HepG2 (cell line): ENCODE data around the gene PDZK1. TPM values are rescaled to one million over a fixed set of nuclear protein-coding genes. Genes with fewer than 3 reads are reported as not detected.

Source experiments
- BCLAF1 ChIP-seq: fragments of 450-650 bp; IDR thresholded peaks from 2 replicates; pipeline ENCODE4 v1.6.1; 2017; ENCODE audit warnings: mild to moderate bottlenecking
- DRAP1 ChIP-seq: IDR thresholded peaks from 2 replicates; pipeline ENCODE4 v1.6.1; 2016; ENCODE audit warnings: missing genetic modification reagents, missing compliant biosample characterization
- KAT7 ChIP-seq: IDR thresholded peaks from 2 replicates; pipeline ENCODE4 v1.6.1; 2018; ENCODE audit warnings: borderline replicate concordance, missing compliant biosample characterization
- PAX8 ChIP-seq: sonication (generic); formaldehyde crosslinking; IDR thresholded peaks from 2 replicates; pipeline ENCODE4 v1.8.0; 2022; ENCODE audit warnings: mild to moderate bottlenecking, missing genetic modification reagents, borderline replicate concordance
- RXRB ChIP-seq: IDR thresholded peaks from 2 replicates; pipeline ENCODE4 v1.6.1; 2016; ENCODE audit warnings: borderline replicate concordance, missing genetic modification reagents, missing compliant biosample characterization
- SMAD1 ChIP-seq: sonication (generic); formaldehyde crosslinking; IDR thresholded peaks from 2 replicates; pipeline ENCODE4 v1.4.0; 2020; ENCODE audit warnings: missing genetic modification reagents, low read depth, mild to moderate bottlenecking, borderline replicate concordance
- SMAD9 ChIP-seq: sonication (generic); formaldehyde crosslinking; IDR thresholded peaks from 2 replicates; pipeline ENCODE4 v1.5.1; 2020; ENCODE audit warnings: mild to moderate bottlenecking, missing genetic modification reagents
- SMARCE1 ChIP-seq: fragments of 450-650 bp; IDR thresholded peaks from 2 replicates; pipeline ENCODE4 v1.6.1; 2017; ENCODE audit warnings: borderline replicate concordance
- SMYD3 ChIP-seq: sonication (generic); formaldehyde crosslinking; IDR thresholded peaks from 2 replicates; pipeline ENCODE4 v1.8.1; 2023; ENCODE audit warnings: mild to moderate bottlenecking, missing genetic modification reagents
- USF2 ChIP-seq, 2 experiments: sonication (generic) in 1 of 2; formaldehyde crosslinking in 1 of 2; IDR thresholded peaks; 2 replicates each; pipeline versions ENCODE4 v1.5.1 to v1.6.1; 2011 to 2020; ENCODE audit warnings: borderline replicate concordance in 1 of 2, low read depth in 1 of 2, low read length in 1 of 2, mild to moderate bottlenecking in 1 of 2, missing genetic modification reagents in 1 of 2, moderate library complexity in 1 of 2
- ZHX2 ChIP-seq, 2 experiments: sonication (generic) in 1 of 2; formaldehyde crosslinking in 1 of 2; IDR thresholded peaks; 2 replicates each; pipeline versions ENCODE4 v1.6.1 to v1.9.0; 2014 to 2022; ENCODE audit warnings: antibody characterized with exemption in 1 of 2, borderline replicate concordance in 1 of 2, inconsistent platforms in 1 of 2, low read depth in 1 of 2, missing genetic modification reagents in 1 of 2
- ZIK1 ChIP-seq: sonication (generic); formaldehyde crosslinking; IDR thresholded peaks from 2 replicates; pipeline ENCODE4 v1.5.0; 2020; ENCODE audit warnings: mild to moderate bottlenecking, low read depth, missing genetic modification reagents, borderline replicate concordance
- ZNF234 ChIP-seq: sonication (generic); formaldehyde crosslinking; conservative IDR thresholded peaks from 2 replicates; pipeline ENCODE4 v1.5.1; 2020; ENCODE audit warnings: mild to moderate bottlenecking, missing genetic modification reagents
- ZNF451 ChIP-seq: sonication (generic); formaldehyde crosslinking; IDR thresholded peaks from 2 replicates; pipeline ENCODE4 v1.5.0; 2020; ENCODE audit warnings: mild to moderate bottlenecking, missing genetic modification reagents
- ZNF552 ChIP-seq: sonication (generic); formaldehyde crosslinking; IDR thresholded peaks from 2 replicates; pipeline ENCODE4 v1.9.0; 2022; ENCODE audit warnings: missing genetic modification reagents, mild to moderate bottlenecking, borderline replicate concordance
- ZSCAN30 ChIP-seq: sonication (generic); formaldehyde crosslinking; IDR thresholded peaks from 2 replicates; pipeline ENCODE4 v1.5.0; 2020; ENCODE audit warnings: mild to moderate bottlenecking, missing genetic modification reagents
- polyA plus RNA-seq, 8 experiments: library from polyadenylated mRNA; depleted of rRNA in 3 of 8; stranded (reverse) in 7 of 8; unstranded in 1 of 8; fragments of >200 nt; fragmentation: Illumina TruSeq in 4 of 8; extraction: Trizol in 4 of 8; gene quantifications; 2 replicates each; pipeline versions ENCODE4 v1.2.1 to v1.2.3, GENCODE V29; 2011 to 2016; ENCODE audit warnings: low read depth in 4 of 8, missing spikeins in 1 of 8, mixed read lengths in 1 of 8; ENCODE audit not compliant: insufficient read depth in 1 of 8
- total RNA-seq, 5 experiments: library from RNA; depleted of rRNA; stranded (reverse); fragments of >200 nt; fragmentation: Illumina TruSeq; extraction: Trizol; gene quantifications; 2 replicates each; pipeline ENCODE4 v1.2.3, GENCODE V29; 2016; ENCODE audit warnings: low read depth in 1 of 5

PDZK1 gene
- total and polyA plus RNA-seq, 2 of the 13 experiments (the other 11 are each of a cell fraction or from before 2014, with no cell fraction given): 16.2 to 46.4 TPM

- TF ChIP-seq DRAP1 (CRISPR knock-in tag): peak; percentile 50; the same call in 1 of the 2 replicates
- no peak for TF ChIP-seq USF2 (IDR thresholded peaks at IDR 0.05; ENCODE audit: low read depth, low read length)
- no peak for TF ChIP-seq USF2 (CRISPR knock-in tag; IDR thresholded peaks at IDR 0.05; ENCODE audit: borderline replicate concordance)
- no peak for TF ChIP-seq SMYD3 (CRISPR knock-in tag)
- no peak for TF ChIP-seq ZNF234 (CRISPR knock-in tag)
- TF ChIP-seq ZNF451 (CRISPR knock-in tag): no peak
- no peak for TF ChIP-seq ZHX2 (IDR thresholded peaks at IDR 0.05; ENCODE audit: low read depth)
- no peak for TF ChIP-seq ZHX2 (CRISPR knock-in tag; IDR thresholded peaks at IDR 0.05; ENCODE audit: borderline replicate concordance)
- no peak for TF ChIP-seq SMARCE1
- no peak for TF ChIP-seq ZIK1
- no peak for TF ChIP-seq PAX8
- no peak for TF ChIP-seq ZSCAN30 (CRISPR knock-in tag)
- no peak for TF ChIP-seq SMAD9 (CRISPR knock-in tag)
- TF ChIP-seq RXRB (CRISPR knock-in tag): peak; percentile 82; the same call in 1 of the 2 replicates
- TF ChIP-seq SMAD1 (CRISPR knock-in tag): no peak
- 0 out of 2 replicates have a peak, but pooled peaks have one; percentile 37 for TF ChIP-seq ZNF552 (CRISPR knock-in tag)
- TF ChIP-seq KAT7 (CRISPR knock-in tag): no peak
- TF ChIP-seq BCLAF1: no peak
Observed at GRCh38 chr1:145714524-145715111, 7.5 kb upstream of the PDZK1 start (continued).
